K562 (cell line): ENCODE data around the gene ANK3. TPM values are rescaled to one million over a fixed set of nuclear protein-coding genes. Genes with fewer than 3 reads are reported as not detected.

Source experiments
- ATAC-seq: fragments of 200-7000 bp; cut with Tn5 transposase; 3 replicates; pipeline ENCODE4 v1.9.1; 2020; ENCODE audit warnings: moderate library complexity
- BruUV-seq: library from RNA; stranded (reverse); fragments of 400-500 nt; replicated peaks from 2 replicates; lab custom pipeline; 2021; lab: Mats Ljungman, UMichigan
- CTCF ChIA-PET: fragments of 300-600 bp; formaldehyde crosslinking; extraction: SDS; loops from one replicate; lab custom pipeline; 2021; ENCODE audit warnings: low intra/inter-chr PET ratio; lab: Yijun Ruan, JAX
- POLR2A ChIA-PET: fragments of 300-600, 350-650 bp; sonication (Branson Sonifier 250); formaldehyde crosslinking; extraction: SDS; loops from one replicate; lab custom pipeline; 2021; ENCODE audit warnings: antibody characterized with exemption, inconsistent platforms; lab: Yijun Ruan, JAX
- DNase-seq, 4 experiments: peaks; one replicate each; pipeline versions ENCODE4 v3.0.0 to v3.0.0-alpha.2; 2011 to 2018; ENCODE audit warnings: low spot score in 3 of 4, mixed read lengths in 3 of 4; ENCODE audit errors: extremely low read depth in 1 of 4
- FAIRE-seq: peaks from 2 replicates; lab custom pipeline; 2011; peaks lifted over from hg19 to GRCh38; lab: Jason Lieb, UNC
- H2AFZ ChIP-seq: 2 replicates; pipeline ENCODE4 v1.6.0; 2011; ENCODE audit warnings: low read depth, low read length, control low read depth, inconsistent platforms
- H3K27ac ChIP-seq: fragments of 200-600 bp; 3 replicates; pipeline ENCODE4 v1.8.0; 2011; ENCODE audit warnings: low read depth, mild to moderate bottlenecking, control low read depth, inconsistent platforms, low read length, moderate library complexity, mixed read lengths; ENCODE audit errors: extremely low read depth
- H3K27me3 ChIP-seq, 2 experiments: fragments of 300-600 bp in 1 of 2; 2 replicates in 1 of 2; 3 replicates in 1 of 2; pipeline versions ENCODE4 v1.6.0 to v1.8.0; 2011; ENCODE audit warnings: inconsistent platforms in 2 of 2, low read length in 2 of 2, mild to moderate bottlenecking in 1 of 2, mixed read lengths in 1 of 2, moderate library complexity in 1 of 2; ENCODE audit not compliant: control insufficient read depth in 2 of 2, insufficient read depth in 2 of 2
- H3K36me3 ChIP-seq: fragments of 300-600 bp; 3 replicates; pipeline ENCODE4 v1.8.0; 2011; ENCODE audit warnings: mild to moderate bottlenecking, low read length, inconsistent platforms; ENCODE audit not compliant: control insufficient read depth, insufficient read depth
- H3K4me1 ChIP-seq, 2 experiments: fragments of 200-600 bp in 1 of 2; replicated peaks in 1 of 2; 2 replicates in 1 of 2; 3 replicates in 1 of 2; pipeline versions ENCODE4 v1.5.1 to v1.8.0; 2011; ENCODE audit warnings: inconsistent platforms in 2 of 2, low read length in 2 of 2, mild to moderate bottlenecking in 1 of 2, mixed read lengths in 1 of 2, moderate library complexity in 1 of 2; ENCODE audit not compliant: control insufficient read depth in 2 of 2, insufficient read depth in 2 of 2
- H3K4me2 ChIP-seq: 2 replicates; pipeline ENCODE4 v1.6.1; 2011; ENCODE audit warnings: low read length, control low read depth, inconsistent platforms, mixed read lengths; ENCODE audit not compliant: insufficient read depth
- H3K4me3 ChIP-seq: fragments of 200-600 bp; sonication (generic), shearing (Covaris generic); 2 replicates; pipeline ENCODE4 v1.5.1; 2016; ENCODE audit warnings: control low read depth, inconsistent platforms
- H3K79me2 ChIP-seq: fragments of 200-600 bp; 3 replicates; pipeline ENCODE4 v1.8.0; 2011; ENCODE audit warnings: low read length, inconsistent platforms; ENCODE audit not compliant: control insufficient read depth, insufficient read depth
- H3K9ac ChIP-seq, 2 experiments: 2 replicates each; pipeline versions ENCODE4 v1.6.0 to v1.6.1; 2011; ENCODE audit warnings: low read depth in 2 of 2, low read length in 2 of 2, control low read depth in 1 of 2, inconsistent platforms in 1 of 2, mild to moderate bottlenecking in 1 of 2, mixed read lengths in 1 of 2; ENCODE audit not compliant: insufficient read depth in 1 of 2
- H3K9me1 ChIP-seq: one replicate; pipeline ENCODE4 v1.6.0; 2011; ENCODE audit warnings: inconsistent platforms, mild to moderate bottlenecking, low read length, moderate library complexity; ENCODE audit not compliant: control insufficient read depth, insufficient read depth
- H3K9me3 ChIP-seq: replicated peaks from 2 replicates; pipeline ENCODE4 v1.5.1; 2011; ENCODE audit warnings: low read depth, low read length, inconsistent platforms; ENCODE audit not compliant: control insufficient read depth, insufficient read depth
- H4K20me1 ChIP-seq: replicated peaks from 2 replicates; pipeline ENCODE4 v1.6.1; 2011; ENCODE audit warnings: low read length, inconsistent platforms, mixed read lengths; ENCODE audit not compliant: control insufficient read depth, insufficient read depth
- ERF ChIP-seq: fragments of 450-650 bp; formaldehyde crosslinking; IDR thresholded peaks from 2 replicates; pipeline ENCODE4 v1.4.0; 2020; ENCODE audit warnings: mild to moderate bottlenecking, mixed read lengths
- HMG20A ChIP-seq: fragments of 450-650 bp; formaldehyde crosslinking; conservative IDR thresholded peaks from 2 replicates; pipeline ENCODE4 v1.4.0; 2020; ENCODE audit warnings: mild to moderate bottlenecking, mixed read lengths
- IRF9 ChIP-seq: fragments of 450-650 bp; IDR thresholded peaks from 2 replicates; pipeline ENCODE4 v1.6.1; 2016; ENCODE audit warnings: missing biosample characterization, missing genetic modification characterization
- KLF6 ChIP-seq: fragments of 250-450 bp; sonication (Bioruptor Pico); IDR thresholded peaks from 2 replicates; pipeline ENCODE4 v1.4.0; 2020; ENCODE audit warnings: mild to moderate bottlenecking, moderate library complexity, borderline replicate concordance
- NRF1 ChIP-seq, 2 experiments: fragments of 450-650 bp; IDR thresholded peaks in 1 of 2; conservative IDR thresholded peaks in 1 of 2; 2 replicates each; pipeline ENCODE4 v1.6.1; 2014; ENCODE audit warnings: mild to moderate bottlenecking in 2 of 2
- PCBP1 ChIP-seq: fragments of 200-400 bp; formaldehyde crosslinking; IDR thresholded peaks from 2 replicates; pipeline ENCODE4 v1.6.1; 2018; ENCODE audit warnings: mild to moderate bottlenecking, low read depth, low read length; ENCODE audit not compliant: poor library complexity, severe bottlenecking
- SNAPC5 ChIP-seq: fragments of 250-450 bp; sonication (Bioruptor Pico); IDR thresholded peaks from 2 replicates; pipeline ENCODE4 v1.8.0; 2021; ENCODE audit warnings: moderate library complexity, mild to moderate bottlenecking, inconsistent platforms
- SRSF3 ChIP-seq: fragments of 200-400 bp; formaldehyde crosslinking; IDR thresholded peaks from 2 replicates; pipeline ENCODE4 v1.6.1; 2016; ENCODE audit warnings: mild to moderate bottlenecking, low read length, moderate library complexity; ENCODE audit not compliant: insufficient read depth
- TRIM24 ChIP-seq, 2 experiments: fragments of 450-650 bp; IDR thresholded peaks; 2 replicates each; pipeline ENCODE4 v1.6.1; 2016
- U2AF2 ChIP-seq: fragments of 200-400 bp; formaldehyde crosslinking; optimal IDR thresholded peaks from 2 replicates; pipeline ENCODE3; 2017; ENCODE audit warnings: low read depth, mild to moderate bottlenecking, low read length
- USF2 ChIP-seq: sonication (generic); formaldehyde crosslinking; IDR thresholded peaks from 2 replicates; pipeline ENCODE4 v1.5.0; 2020; ENCODE audit warnings: missing genetic modification reagents
- ZNF175 ChIP-seq: fragments of 200-800 bp; sonication (Bioruptor generic); IDR thresholded peaks from 2 replicates; pipeline ENCODE4 v1.6.1; 2016; ENCODE audit warnings: low read depth, mild to moderate bottlenecking, missing genetic modification characterization, missing compliant biosample characterization
- ZNF212 ChIP-seq: fragments of 450-650 bp; formaldehyde crosslinking; IDR thresholded peaks from 2 replicates; pipeline ENCODE4 v1.4.0; 2020; ENCODE audit warnings: mild to moderate bottlenecking
- ZNF785 ChIP-seq: fragments of 250-450 bp; sonication (Bioruptor Pico); IDR thresholded peaks from 2 replicates; pipeline ENCODE4 v1.4.0; 2020; ENCODE audit warnings: mild to moderate bottlenecking
- WGBS: fragments of 100-300 bp; shearing (Covaris generic); methylation state at CpG from one replicate; pipeline ENCODE4 v1.1.6; 2016; ENCODE audit warnings: low coverage, mixed read lengths; ENCODE audit not compliant: insufficient coverage; ENCODE audit errors: missing lambda C conversion rate; 5-methylcytosine and 5-hydroxymethylcytosine counted together
- in situ Hi-C: fragments of 300-500 bp; cut with MboI; formaldehyde crosslinking; loops from 4 replicates; pipeline ENCODE4 v1.15.0; 2018; ENCODE audit warnings: inconsistent platforms, mixed read lengths
- intact Hi-C: fragments of 100-400 bp; cut with micrococcal nuclease; formaldehyde crosslinking; loops from 2 replicates; pipeline ENCODE4 v1.14.2; 2022
- polyA plus RNA-seq, 8 experiments: library from polyadenylated mRNA; depleted of rRNA in 4 of 8; stranded (reverse) in 5 of 8; unstranded in 3 of 8; fragments of >200 nt; fragmentation: Nextera tagmentation in 2 of 8; fragmentation: Illumina TruSeq in 1 of 8; extraction: Ambion mirVana in 2 of 8; extraction: Trizol in 1 of 8; gene quantifications; 2 replicates each; pipeline versions ENCODE4 v1.2.1 to v1.2.3, GENCODE V29; 2011 to 2014; ENCODE audit warnings: inconsistent platforms in 1 of 8, missing spikeins in 1 of 8
- total RNA-seq, 7 experiments: library from RNA; depleted of rRNA in 6 of 7; stranded (reverse); fragments of >200 nt in 6 of 7; fragmentation: Illumina TruSeq in 2 of 7; extraction: Trizol in 2 of 7; gene quantifications; 2 replicates each; pipeline versions ENCODE4 v1.2.1 to v1.2.3, GENCODE V29; 2011 to 2021; ENCODE audit warnings: low replicate concordance in 1 of 7
- TF ChIP-seq, protein P1 (sequence below): sonication (generic); IDR thresholded peaks from 2 replicates; pipeline ENCODE4 v1.6.1; 2016
- TF ChIP-seq, protein P2 (sequence below): fragments of 450-650 bp; IDR thresholded peaks from 2 replicates; pipeline ENCODE4 v1.6.1; 2018; ENCODE audit warnings: mild to moderate bottlenecking, low read depth; ENCODE audit not compliant: partially characterized antibody
- TF ChIP-seq, protein P3 (sequence below): sonication (generic); formaldehyde crosslinking; IDR thresholded peaks from 2 replicates; pipeline ENCODE4 v1.8.0; 2022; ENCODE audit warnings: missing genetic modification reagents, mild to moderate bottlenecking, moderate library complexity, borderline replicate concordance

Gene ANK3
- total and polyA plus RNA-seq, 9 of the 15 experiments (the other 6 are each of a cell fraction or from before 2014, with no cell fraction given), result 10.0 to 32.3 (median 17.9) TPM

- no TSS peak for BruUV-seq
- Histone ChIP-seq H3K9ac (no peak overlapping the region), H3K79me2 (no peaks in the 10 kb centered on the region), H3K9me3 (no peaks in the 10 kb centered on the region), H3K4me2 (no peak overlapping the region), H3K36me3 (no peaks in the 10 kb centered on the region), H3K4me1 (no peaks in the 10 kb centered on the region), H3K27me3 (no peaks in the 10 kb centered on the region), H4K20me1 (no peaks in the 10 kb centered on the region), H3K9me1 (no peaks in the 10 kb centered on the region), H3K27ac (no peak overlapping the region), H3K4me3 (no peak overlapping the region), H2AFZ (no peak overlapping the region; the same call in 1 of the 2 replicates)
- in situ Hi-C loops (no loop called here), intact Hi-C loops (no loop called here)
- ATAC-seq (no peak), FAIRE-seq (no peak), DNase-seq (no peak)
- WGBS, result 32% methylated on average over 5 of the region's 5 CpGs
- no peak for TF ChIP-seq ZNF785 (CRISPR knock-in tag)
- TF ChIP-seq, protein P1, sequence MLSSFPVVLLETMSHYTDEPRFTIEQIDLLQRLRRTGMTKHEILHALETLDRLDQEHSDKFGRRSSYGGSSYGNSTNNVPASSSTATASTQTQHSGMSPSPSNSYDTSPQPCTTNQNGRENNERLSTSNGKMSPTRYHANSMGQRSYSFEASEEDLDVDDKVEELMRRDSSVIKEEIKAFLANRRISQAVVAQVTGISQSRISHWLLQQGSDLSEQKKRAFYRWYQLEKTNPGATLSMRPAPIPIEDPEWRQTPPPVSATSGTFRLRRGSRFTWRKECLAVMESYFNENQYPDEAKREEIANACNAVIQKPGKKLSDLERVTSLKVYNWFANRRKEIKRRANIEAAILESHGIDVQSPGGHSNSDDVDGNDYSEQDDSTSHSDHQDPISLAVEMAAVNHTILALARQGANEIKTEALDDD, result no peak
- no peak for TF ChIP-seq SNAPC5 (CRISPR knock-in tag)
- TF ChIP-seq, protein P2, sequence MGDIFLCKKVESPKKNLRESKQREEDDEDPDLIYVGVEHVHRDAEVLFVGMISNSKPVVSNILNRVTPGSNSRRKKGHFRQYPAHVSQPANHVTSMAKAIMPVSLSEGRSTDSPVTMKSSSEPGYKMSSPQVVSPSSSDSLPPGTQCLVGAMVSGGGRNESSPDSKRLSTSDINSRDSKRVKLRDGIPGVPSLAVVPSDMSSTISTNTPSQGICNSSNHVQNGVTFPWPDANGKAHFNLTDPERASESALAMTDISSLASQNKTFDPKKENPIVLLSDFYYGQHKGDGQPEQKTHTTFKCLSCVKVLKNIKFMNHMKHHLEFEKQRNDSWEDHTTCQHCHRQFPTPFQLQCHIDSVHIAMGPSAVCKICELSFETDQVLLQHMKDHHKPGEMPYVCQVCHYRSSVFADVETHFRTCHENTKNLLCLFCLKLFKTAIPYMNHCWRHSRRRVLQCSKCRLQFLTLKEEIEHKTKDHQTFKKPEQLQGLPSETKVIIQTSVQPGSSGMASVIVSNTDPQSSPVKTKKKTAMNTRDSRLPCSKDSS, result no peak
- TF ChIP-seq USF2 (CRISPR knock-in tag), result no peak
- TF ChIP-seq, protein P3, sequence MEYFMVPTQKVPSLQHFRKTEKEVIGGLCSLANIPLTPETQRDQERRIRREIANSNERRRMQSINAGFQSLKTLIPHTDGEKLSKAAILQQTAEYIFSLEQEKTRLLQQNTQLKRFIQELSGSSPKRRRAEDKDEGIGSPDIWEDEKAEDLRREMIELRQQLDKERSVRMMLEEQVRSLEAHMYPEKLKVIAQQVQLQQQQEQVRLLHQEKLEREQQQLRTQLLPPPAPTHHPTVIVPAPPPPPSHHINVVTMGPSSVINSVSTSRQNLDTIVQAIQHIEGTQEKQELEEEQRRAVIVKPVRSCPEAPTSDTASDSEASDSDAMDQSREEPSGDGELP, result no peak
- TF ChIP-seq SRSF3, result no peak
- no peak for TF ChIP-seq TRIM24 (IDR thresholded peaks at IDR 0.05)
- no peak for TF ChIP-seq ZNF212
- no peak for TF ChIP-seq NRF1 (conservative IDR thresholded peaks at IDR 0.05 in 1 of 2, IDR thresholded peaks at IDR 0.05 in 1 of 2)
- no peak for TF ChIP-seq ZNF175 (CRISPR knock-in tag)
- TF ChIP-seq U2AF2, result no peak
- no peak for TF ChIP-seq HMG20A
- no peak for TF ChIP-seq ERF
- no peak for TF ChIP-seq PCBP1
- TF ChIP-seq IRF9 (tag), result no peak
- TF ChIP-seq KLF6 (CRISPR knock-in tag), result no peak
- CTCF ChIA-PET, result no interaction called here
- POLR2A ChIA-PET, result interaction anchor here (1.0 kb wide), 1 partner anchor 24 kb away, joined by 3 read pairs; no protein-coding TSS in a partner anchor
These were observed 20.7 kb downstream of the ANK3 start for GRCh38 chr10:60368875-60369546.
